GM21717 (cell line): ENCODE results near the gene GALNT10.

Experiments used
- ATAC-seq: cut with Tn5 transposase; IDR thresholded peaks from one replicate; pipeline ENCODE4 v1.9.1; 2021; ENCODE audit warnings: mild to moderate bottlenecking, moderate library complexity; ENCODE audit not compliant: unreplicated experiment

Gene GALNT10

GRCh38 chr5:154202379-154203260 is 12.1 kb downstream of the GALNT10 start:
- peak; percentile 99 for ATAC-seq

DNA sequence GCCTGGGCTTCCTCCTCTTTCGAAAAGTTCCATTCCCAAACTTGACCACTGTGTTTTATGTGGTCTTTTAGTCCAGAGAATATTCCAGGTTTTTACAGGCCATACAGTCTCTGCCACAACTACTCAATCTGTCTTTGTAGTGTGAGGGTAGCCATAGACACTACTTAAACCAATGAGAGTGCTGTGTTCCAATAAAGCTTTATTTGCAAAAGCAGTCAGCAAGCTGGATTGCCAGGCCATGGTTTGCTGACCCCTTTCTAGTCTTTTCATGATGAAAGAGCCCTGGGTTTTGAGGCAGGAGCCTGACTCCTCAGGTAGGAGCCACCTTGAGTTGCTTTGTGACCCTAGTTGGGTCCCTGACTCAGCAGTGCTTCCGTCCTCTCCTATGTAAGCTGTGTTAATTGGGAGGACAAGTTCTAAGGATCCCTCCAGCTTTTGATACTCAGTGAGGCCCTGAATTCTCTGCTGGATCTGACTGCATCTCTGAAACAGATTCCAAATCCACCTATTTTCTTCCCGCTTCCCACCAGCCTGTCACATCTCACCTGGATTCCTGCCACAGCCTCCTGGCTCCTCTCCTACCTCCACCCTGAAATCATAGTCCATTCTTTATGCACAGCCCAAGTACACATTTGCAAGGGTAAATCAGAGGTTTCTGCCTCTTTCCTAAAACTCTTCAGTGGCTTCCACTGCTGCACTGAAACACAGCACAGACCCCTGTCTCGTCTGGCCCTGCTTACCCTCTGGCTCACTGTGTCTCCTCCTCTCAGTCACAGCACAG is 13.5 kb downstream of the GALNT10 start:
- ATAC-seq: no peak

DNA sequence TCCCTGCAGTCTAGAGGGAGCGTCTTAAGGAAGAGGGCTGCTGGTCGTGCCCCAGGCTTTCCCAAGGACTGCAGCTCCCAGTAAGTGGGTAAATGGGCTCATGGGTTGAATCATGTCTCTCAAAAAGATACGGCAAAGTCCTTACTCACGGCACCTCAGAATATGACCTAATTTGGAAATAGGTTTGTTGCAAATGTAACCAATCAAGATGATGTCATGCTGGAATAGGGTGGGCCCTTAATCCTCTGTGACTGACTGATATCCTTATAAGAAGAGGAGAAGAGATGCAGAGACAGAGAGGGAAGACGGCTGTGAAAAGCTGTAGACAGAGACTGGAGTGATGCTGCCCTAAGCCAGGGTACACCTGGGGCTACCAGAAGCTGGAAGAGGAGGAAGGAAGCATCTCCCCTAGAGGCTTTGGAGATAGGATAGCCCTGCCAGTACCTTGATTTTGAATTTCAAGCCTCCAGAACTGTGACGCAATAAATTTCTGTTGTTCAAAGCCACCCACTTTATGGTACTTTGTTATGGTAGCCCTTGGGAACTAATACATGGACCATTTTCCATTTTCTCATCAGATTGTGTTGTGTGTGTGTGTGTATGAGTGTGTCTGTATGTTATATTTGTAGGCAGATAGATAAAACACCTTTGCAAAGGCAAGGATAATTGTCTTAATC is 15.0 kb downstream of the GALNT10 start:
- no peak for ATAC-seq

DNA sequence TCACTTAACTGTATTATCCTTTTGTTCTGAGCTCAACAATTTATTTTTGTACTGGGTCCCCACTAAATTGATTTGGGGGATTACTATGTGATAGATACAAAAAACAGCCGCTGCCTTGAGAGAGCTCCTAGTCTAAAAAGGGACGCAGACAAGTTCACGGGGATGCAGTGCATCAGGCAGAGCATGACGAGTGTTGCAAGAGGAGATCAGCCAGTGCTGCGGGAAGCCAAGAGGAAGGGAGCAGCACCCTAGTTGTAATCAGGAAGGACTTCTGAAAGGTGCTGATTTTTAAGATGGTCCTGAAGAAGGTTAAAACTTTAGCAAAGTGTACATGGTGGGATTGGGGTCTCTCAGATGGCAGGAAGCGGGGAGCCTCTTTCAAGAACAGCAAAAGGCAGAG is 15.8 kb downstream of the GALNT10 start:
- ATAC-seq: no peak

GRCh38 chr5:154207204-154207603 is 16.7 kb downstream of the GALNT10 start:
- no peak for ATAC-seq

DNA sequence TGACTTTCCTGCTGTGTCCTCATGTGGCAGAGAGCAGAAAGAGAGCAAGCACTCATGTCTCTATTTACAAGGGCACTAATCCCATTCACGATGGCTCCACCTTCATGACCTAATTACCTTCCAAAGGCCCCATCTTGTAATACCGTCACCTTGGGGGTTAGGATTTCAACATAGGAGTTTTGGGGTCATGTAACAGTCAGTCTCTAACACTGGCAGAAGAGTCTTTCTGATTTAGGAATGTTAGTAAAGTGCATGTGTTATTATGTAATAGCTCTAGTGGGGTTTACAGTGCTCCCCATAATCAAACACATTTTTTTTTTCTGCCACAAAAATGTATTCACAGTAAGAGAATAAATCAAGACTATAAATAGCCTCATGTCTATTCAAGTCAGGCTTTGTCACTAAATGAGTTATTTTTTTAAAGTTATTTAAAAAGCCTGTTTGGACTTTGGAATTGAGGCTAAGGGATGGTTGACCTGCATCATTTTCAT is 19.1 kb downstream of the GALNT10 start:
- ATAC-seq: no peak

- ATAC-seq: no peak
Measured at GRCh38 chr5:154210163-154210562, 19.6 kb downstream of the GALNT10 start.

DNA sequence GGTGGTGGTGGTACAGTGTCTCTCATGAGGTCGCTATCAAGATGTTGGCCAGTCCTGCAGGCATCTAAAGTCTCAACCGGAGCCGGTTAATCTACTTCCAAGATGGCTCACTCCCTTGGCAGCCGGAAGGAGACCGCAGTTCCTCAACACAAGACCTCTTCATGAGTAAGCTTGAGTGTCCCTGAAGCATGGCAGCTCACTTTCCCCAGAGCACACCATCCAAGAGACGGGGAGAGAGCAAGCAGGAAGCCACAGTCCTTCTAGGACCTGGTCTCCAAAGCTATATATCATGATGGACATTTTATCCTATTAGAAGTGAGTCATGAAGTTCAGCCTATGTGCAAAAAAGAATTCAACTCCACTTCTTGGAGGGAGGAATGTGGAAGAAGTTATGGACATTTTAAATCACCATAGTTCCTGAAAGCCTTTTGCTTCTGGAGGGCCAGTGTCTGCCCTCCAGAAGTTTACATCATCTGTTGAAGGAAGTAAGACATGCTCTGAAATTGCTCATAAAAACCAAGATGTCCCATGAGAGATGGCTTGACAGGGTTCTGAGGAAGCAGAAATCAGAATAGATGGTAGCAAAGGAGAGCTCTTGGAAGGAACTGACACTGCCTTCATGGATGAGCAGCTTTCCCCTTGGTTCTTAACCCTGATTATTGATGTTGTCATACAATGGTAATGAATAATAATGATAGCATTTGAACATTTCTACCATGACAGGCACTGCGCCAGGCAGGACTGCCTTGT is 21.3 kb downstream of the GALNT10 start:
- no peak for ATAC-seq

DNA sequence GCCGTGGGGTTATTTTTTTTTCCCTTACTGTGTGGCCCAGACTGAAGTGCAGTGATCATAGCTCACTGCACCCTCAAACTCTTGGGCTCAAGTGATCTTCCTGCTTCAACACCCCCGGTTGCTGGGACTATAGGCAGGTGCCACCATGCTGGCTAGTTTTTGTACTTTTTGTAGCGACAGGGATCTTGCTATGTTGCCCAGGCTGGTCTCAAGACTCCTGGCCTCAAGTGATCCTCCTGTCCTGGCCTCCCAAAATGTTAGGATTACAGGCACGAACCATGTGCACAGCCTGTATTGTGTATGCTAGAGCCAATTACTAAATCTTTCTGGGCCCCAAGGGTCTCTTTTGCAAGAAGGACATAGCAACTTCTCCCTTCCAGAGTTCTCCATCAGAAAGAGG is 23.1 kb downstream of the GALNT10 start:
- ATAC-seq: no peak

DNA sequence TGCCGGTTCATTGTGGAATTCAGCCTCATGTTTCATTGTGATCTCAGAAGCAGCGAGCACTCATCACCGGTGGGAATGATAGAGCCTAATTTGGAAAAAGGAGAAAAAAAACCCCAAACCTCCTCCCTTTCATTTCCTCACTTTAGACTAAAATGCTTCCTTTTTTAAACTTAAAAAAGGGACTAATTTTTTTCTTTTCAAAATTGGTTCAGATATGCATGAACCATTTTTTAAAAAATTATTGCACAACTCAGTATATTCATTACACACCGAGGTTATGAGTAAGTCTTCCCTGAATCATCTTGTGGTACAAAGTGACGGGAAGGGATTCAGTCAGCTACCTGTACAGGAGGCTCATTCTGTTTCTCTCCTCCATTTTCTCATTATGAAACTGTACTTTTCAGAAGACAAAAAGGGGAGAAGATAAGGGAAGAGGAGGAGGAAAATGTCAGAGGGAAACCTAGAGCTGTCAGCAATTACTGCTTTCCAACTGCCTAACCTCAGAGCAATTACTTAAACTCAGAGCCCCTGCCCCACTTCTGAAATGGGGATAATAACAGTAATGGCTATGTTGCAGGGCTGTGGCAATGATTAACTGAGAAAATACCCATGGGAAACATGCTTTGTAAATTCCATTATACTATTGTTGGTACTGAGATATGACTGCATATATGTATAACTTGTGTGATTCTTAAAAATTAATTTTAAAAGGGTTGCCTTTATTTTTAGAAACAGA is 24.0 kb downstream of the GALNT10 start:
- peak; percentile 90 for ATAC-seq

GRCh38 chr5:154215571-154216325 is 25.2 kb downstream of the GALNT10 start:
- ATAC-seq: no peak

DNA sequence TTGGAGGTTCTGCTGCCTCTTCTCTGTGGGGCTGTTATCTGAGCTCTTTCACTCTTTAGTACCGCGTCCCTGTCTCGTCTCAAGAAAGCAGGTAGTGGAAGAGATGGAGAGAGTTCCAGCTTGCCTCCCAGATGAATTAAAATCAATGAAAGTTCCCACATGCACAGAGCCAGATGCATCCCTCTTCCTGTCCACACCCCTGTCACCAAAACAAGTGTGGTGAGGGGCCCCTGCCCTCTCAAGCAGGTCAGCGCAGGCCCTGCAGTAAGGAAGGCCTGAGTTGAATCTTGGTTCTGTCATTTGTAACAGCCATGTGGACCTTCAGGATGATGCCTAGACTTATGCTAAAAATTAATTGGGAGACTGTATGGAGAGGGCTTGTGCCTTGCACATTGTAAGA is 26.9 kb downstream of the GALNT10 start:
- no peak for ATAC-seq

DNA sequence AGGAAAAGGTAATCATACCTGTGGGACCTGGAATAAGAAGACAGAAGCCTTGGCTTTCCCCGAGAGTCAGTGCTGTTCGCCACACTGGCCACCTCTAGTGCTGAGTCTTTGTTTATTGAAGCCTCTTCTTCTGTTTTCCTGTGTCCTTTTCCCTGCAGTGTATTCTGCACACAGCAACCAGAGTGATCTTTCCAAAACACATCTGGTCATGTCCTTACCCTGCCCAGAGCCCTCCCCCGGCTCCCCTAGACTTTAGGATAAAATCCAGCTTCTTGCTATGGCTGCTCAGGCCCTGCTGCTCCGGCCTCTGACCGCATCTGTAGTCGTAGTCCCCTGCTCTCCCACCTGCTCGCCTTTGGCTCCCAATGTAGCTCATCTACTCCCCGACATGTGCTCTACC is 28.3 kb downstream of the GALNT10 start:
- ATAC-seq: no peak

- no peak for ATAC-seq
Measured at GRCh38 chr5:154220625-154221024, 30.1 kb downstream of the GALNT10 start.

- ATAC-seq: peak; percentile 57
Measured at GRCh38 chr5:154221371-154221896, 30.9 kb downstream of the GALNT10 start.

GRCh38 chr5:154222414-154222813 is 31.9 kb downstream of the GALNT10 start:
- ATAC-seq: no peak

GRCh38 chr5:154223320-154223719 is 32.8 kb downstream of the GALNT10 start:
- no peak for ATAC-seq

DNA sequence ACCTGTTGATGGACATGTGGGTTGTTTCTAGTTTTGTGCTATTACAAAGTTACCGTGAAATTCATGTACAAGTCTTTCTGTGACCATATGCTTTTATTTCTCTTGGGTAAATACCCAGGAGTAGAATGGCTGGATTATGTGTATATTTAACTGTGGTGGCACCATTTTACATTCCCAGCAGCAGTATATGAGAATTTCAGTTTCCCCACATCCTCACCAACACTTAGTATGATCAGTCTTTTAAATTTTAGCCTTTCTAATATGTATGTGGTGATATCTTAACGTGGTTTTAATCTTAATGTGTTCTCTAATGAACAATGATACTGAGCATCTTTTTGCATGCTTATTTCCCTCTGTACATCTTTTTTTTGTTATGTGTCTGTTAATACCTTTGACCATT is 36.6 kb downstream of the GALNT10 start:
- ATAC-seq: no peak

- peak; percentile 97 for ATAC-seq
Measured at GRCh38 chr5:154228696-154229095, 38.2 kb downstream of the GALNT10 start.
